Trophoblast cell (in vitro differentiated cells and primary cell): ENCODE measurements around the gene MYO1A. TPM values are rescaled to one million over a fixed set of nuclear protein-coding genes. Genes with fewer than 3 reads are reported as not detected.

Experiments used
- DNase-seq, 2 donors: peaks; one replicate each; pipeline ENCODE4 v3.0.0-alpha.2; 2016
- H2AFZ ChIP-seq: 2 replicates; pipeline ENCODE4 v1.6.1; 2013; ENCODE audit warnings: low read length, moderate library complexity, mild to moderate bottlenecking; ENCODE audit not compliant: insufficient read depth, poor library complexity
- H2AK5ac ChIP-seq: 2 replicates; pipeline ENCODE4 v1.6.1; 2013; ENCODE audit warnings: mild to moderate bottlenecking, low read length
- H2BK120ac ChIP-seq: 2 replicates; pipeline ENCODE4 v1.6.1; 2013; ENCODE audit warnings: low read length, mild to moderate bottlenecking, moderate library complexity; ENCODE audit not compliant: insufficient read depth, poor library complexity
- H2BK12ac ChIP-seq: 2 replicates; pipeline ENCODE4 v1.6.1; 2013; ENCODE audit warnings: mild to moderate bottlenecking, low read length, moderate library complexity
- H2BK5ac ChIP-seq: 2 replicates; pipeline ENCODE4 v1.6.1; 2013; ENCODE audit warnings: low read length, low read depth, moderate library complexity, mild to moderate bottlenecking; ENCODE audit not compliant: poor library complexity
- H3K14ac ChIP-seq: 2 replicates; pipeline ENCODE4 v1.6.1; 2013; ENCODE audit warnings: mild to moderate bottlenecking, low read length
- H3K18ac ChIP-seq: 2 replicates; pipeline ENCODE4 v1.6.1; 2013; ENCODE audit warnings: mild to moderate bottlenecking, low read length
- H3K23ac ChIP-seq: 2 replicates; pipeline ENCODE4 v1.6.1; 2013; ENCODE audit warnings: low read length
- H3K27ac ChIP-seq: 2 replicates; pipeline ENCODE4 v1.5.1; 2013; ENCODE audit warnings: low read depth, mild to moderate bottlenecking, inconsistent platforms, low read length, moderate library complexity
- H3K27me3 ChIP-seq: 2 replicates; pipeline ENCODE4 v1.6.1; 2013; ENCODE audit warnings: inconsistent platforms, mild to moderate bottlenecking, low read length, moderate library complexity; ENCODE audit not compliant: insufficient read depth
- H3K36me3 ChIP-seq, 2 experiments: 1 replicate in 1 of 2; 2 replicates in 1 of 2; pipeline ENCODE4 v1.6.1; 2013; ENCODE audit warnings: low read length in 2 of 2, mild to moderate bottlenecking in 2 of 2, moderate library complexity in 1 of 2; ENCODE audit not compliant: insufficient read depth in 2 of 2, control insufficient read depth in 1 of 2
- H3K4ac ChIP-seq: 2 replicates; pipeline ENCODE4 v1.6.1; 2013; ENCODE audit warnings: low read depth, mild to moderate bottlenecking, low read length, moderate library complexity
- H3K4me1 ChIP-seq, 2 experiments: 1 replicate in 1 of 2; 2 replicates in 1 of 2; pipeline ENCODE4 v1.6.1; 2013; ENCODE audit warnings: low read length in 2 of 2, mild to moderate bottlenecking in 2 of 2, moderate library complexity in 1 of 2; ENCODE audit not compliant: insufficient read depth in 2 of 2, control insufficient read depth in 1 of 2
- H3K4me2 ChIP-seq: 2 replicates; pipeline ENCODE4 v1.6.1; 2013; ENCODE audit warnings: inconsistent platforms, mild to moderate bottlenecking, low read length, moderate library complexity
- H3K4me3 ChIP-seq: 2 replicates; pipeline ENCODE4 v1.5.1; 2013; ENCODE audit warnings: mild to moderate bottlenecking, low read depth, low read length, inconsistent platforms
- H3K79me1 ChIP-seq: one replicate; pipeline ENCODE4 v1.6.1; 2013; ENCODE audit warnings: low read length
- H3K79me2 ChIP-seq: 2 replicates; pipeline ENCODE4 v1.6.1; 2013; ENCODE audit warnings: low read length, mild to moderate bottlenecking; ENCODE audit not compliant: control insufficient read depth, insufficient read depth, poor library complexity
- H3K9ac ChIP-seq: 2 replicates; pipeline ENCODE4 v1.6.1; 2013; ENCODE audit warnings: mild to moderate bottlenecking, low read length
- H3K9me3 ChIP-seq: 2 replicates; pipeline ENCODE4 v1.6.1; 2013; ENCODE audit warnings: low read depth, mild to moderate bottlenecking, control low read depth, inconsistent platforms, low read length; ENCODE audit not compliant: insufficient read depth
- H4K12ac ChIP-seq: 2 replicates; pipeline ENCODE4 v1.6.1; 2013; ENCODE audit warnings: low read depth, mild to moderate bottlenecking, low read length, moderate library complexity
- H4K8ac ChIP-seq: 2 replicates; pipeline ENCODE4 v1.6.1; 2013; ENCODE audit warnings: low read depth, mild to moderate bottlenecking, low read length, moderate library complexity
- H4K91ac ChIP-seq: one replicate; pipeline ENCODE4 v1.6.1; 2013; ENCODE audit warnings: low read depth, mild to moderate bottlenecking, low read length, moderate library complexity
- whole genome bisulfite sequencing: extraction: QIAGEN DNeasy Blood & Tissue Kit; methylation state at CpG from one replicate; pipeline ENCODE4 v1.1.7; 2013; ENCODE audit warnings: missing lambda C conversion rate; ENCODE audit not compliant: insufficient read length, insufficient coverage; ENCODE audit errors: extremely low coverage; 5-methylcytosine and 5-hydroxymethylcytosine counted together
- polyA plus RNA-seq: library from polyadenylated mRNA; stranded (reverse); fragments of 200-250 nt; gene quantifications from 2 replicates; pipeline ENCODE4 v1.2.3, GENCODE V29; 2013

MYO1A gene
- polyA plus RNA-seq, result 0.04 TPM in 1 of 2 replicates, not detected in the other

GRCh38 chr12:57049890-57050289 is at the start of gene MYO1A:
TSS of gene MYO1A (minus strand) at chr12:57050129. CDS start at chr12:57048323, 1,806 bp downstream.
- Histone ChIP-seq H3K4me1 (no peaks in the 10 kb centered on the region), H3K18ac (no peak within 1 kb of the TSS), H3K9ac (no peak within 1 kb of the TSS), H2AK5ac (no peak within 1 kb of the TSS), H3K4me3 (no peak within 1 kb of the TSS), H3K14ac (no peak within 1 kb of the TSS), H3K23ac (no peak within 1 kb of the TSS), H3K4me2 (no peak within 1 kb of the TSS), H4K8ac (no peak within 1 kb of the TSS), H4K91ac (no peak within 1 kb of the TSS), H3K27ac (no peak within 1 kb of the TSS), H3K36me3 (peaks cover 0 to 6% of the 10 kb centered on the region in 2 experiments), H3K27me3 (no peaks in the 10 kb centered on the region), H3K4ac (no peak within 1 kb of the TSS), H2BK5ac (no peak within 1 kb of the TSS), H3K79me1 (no peaks in the 10 kb centered on the region), H3K9me3 (peaks cover 1% of the 10 kb centered on the region), H4K12ac (no peak within 1 kb of the TSS), H2BK12ac (no peak within 1 kb of the TSS), H2AFZ (no peak within 1 kb of the TSS), H2BK120ac (no peak within 1 kb of the TSS), H3K79me2 (no peaks in the 10 kb centered on the region)
- no CpG with 5 or more reads among the region's 2 CpGs for WGBS
- peak in 1 of 2 donors; percentile 21 for DNase-seq

- H2AK5ac ChIP-seq, result no peak overlapping the region
- H4K91ac ChIP-seq, result no peak overlapping the region
- no peak overlapping the region for H3K4ac ChIP-seq
- peaks cover 2% of the 10 kb centered on the region for H3K9me3 ChIP-seq
- no peaks in the 10 kb centered on the region for H3K27me3 ChIP-seq
- no peak for DNase-seq
- H3K4me3 ChIP-seq, result no peak overlapping the region
- H3K27ac ChIP-seq, result no peak overlapping the region
- H2BK12ac ChIP-seq, result no peak overlapping the region
- no CpG with 5 or more reads among the region's 11 CpGs for WGBS
- H3K4me2 ChIP-seq, result no peak overlapping the region
- H3K14ac ChIP-seq, result no peak overlapping the region
- H2AFZ ChIP-seq, result no peak overlapping the region
- no peak overlapping the region for H4K12ac ChIP-seq
- H3K18ac ChIP-seq, result no peak overlapping the region
- no peaks in the 10 kb centered on the region for H3K79me2 ChIP-seq
- peaks cover 9 to 15% of the 10 kb centered on the region in 2 experiments for H3K4me1 ChIP-seq
- H2BK5ac ChIP-seq, result no peak overlapping the region
- no peak overlapping the region for H3K9ac ChIP-seq
- peaks cover 3% of the 10 kb centered on the region for H3K79me1 ChIP-seq
- H3K36me3 ChIP-seq, result peaks cover 54 to 62% of the 10 kb centered on the region in 2 experiments
- no peak overlapping the region for H2BK120ac ChIP-seq
- no peak overlapping the region for H3K23ac ChIP-seq
- no peak overlapping the region for H4K8ac ChIP-seq
Observed at GRCh38 chr12:57099047-57099714, 49.3 kb upstream of the MYO1A start.

- H2BK120ac ChIP-seq, result no peak overlapping the region
- H2AK5ac ChIP-seq, result no peak overlapping the region
- no peak overlapping the region for H3K18ac ChIP-seq
- no peak overlapping the region for H3K4ac ChIP-seq
- no CpG with 5 or more reads among the region's 1 CpG for WGBS
- peaks cover 54 to 59% of the 10 kb centered on the region in 2 experiments for H3K36me3 ChIP-seq
- no peak overlapping the region for H3K27ac ChIP-seq
- H3K4me2 ChIP-seq, result no peak overlapping the region
- no peak overlapping the region for H4K91ac ChIP-seq
- H3K23ac ChIP-seq, result no peak overlapping the region
- H4K8ac ChIP-seq, result no peak overlapping the region
- H3K4me3 ChIP-seq, result no peak overlapping the region
- peaks cover 12 to 19% of the 10 kb centered on the region in 2 experiments for H3K4me1 ChIP-seq
- H3K9ac ChIP-seq, result no peak overlapping the region
- no peak overlapping the region for H3K14ac ChIP-seq
- H4K12ac ChIP-seq, result no peak overlapping the region
- no peaks in the 10 kb centered on the region for H3K27me3 ChIP-seq
- no peak overlapping the region for H2BK5ac ChIP-seq
- H3K9me3 ChIP-seq, result peaks cover 2% of the 10 kb centered on the region
- H3K79me1 ChIP-seq, result peaks cover 5% of the 10 kb centered on the region
- H3K79me2 ChIP-seq, result no peaks in the 10 kb centered on the region
- DNase-seq, result no peak
- H2AFZ ChIP-seq, result no peak overlapping the region
- H2BK12ac ChIP-seq, result no peak overlapping the region
Observed at GRCh38 chr12:57098546-57098945, 48.6 kb upstream of the MYO1A start.

- no peak for DNase-seq
- H3K27me3 ChIP-seq, result no peaks in the 10 kb centered on the region
- H2AK5ac ChIP-seq, result no peak overlapping the region
- H3K79me2 ChIP-seq, result no peaks in the 10 kb centered on the region
- no peak overlapping the region for H3K9ac ChIP-seq
- peaks cover 2% of the 10 kb centered on the region for H3K9me3 ChIP-seq
- H3K27ac ChIP-seq, result no peak overlapping the region
- H2BK120ac ChIP-seq, result no peak overlapping the region
- H3K18ac ChIP-seq, result no peak overlapping the region
- peaks cover 62 to 67% of the 10 kb centered on the region in 2 experiments for H3K36me3 ChIP-seq
- peaks cover 8% of the 10 kb centered on the region for H3K79me1 ChIP-seq
- no peak overlapping the region for H3K4ac ChIP-seq
- H3K4me2 ChIP-seq, result no peak overlapping the region
- no peak overlapping the region for H3K14ac ChIP-seq
- H4K91ac ChIP-seq, result no peak overlapping the region
- peaks cover 13 to 21% of the 10 kb centered on the region in 2 experiments for H3K4me1 ChIP-seq
- H4K8ac ChIP-seq, result no peak overlapping the region
- WGBS, result no CpG with 5 or more reads among the region's 8 CpGs
- no peak overlapping the region for H3K23ac ChIP-seq
- H2BK12ac ChIP-seq, result no peak overlapping the region
- H2AFZ ChIP-seq, result no peak overlapping the region
- H3K4me3 ChIP-seq, result no peak overlapping the region
- no peak overlapping the region for H2BK5ac ChIP-seq
- H4K12ac ChIP-seq, result no peak overlapping the region
Observed at GRCh38 chr12:57097554-57097835, 47.6 kb upstream of the MYO1A start.
